ENCODE results near the gene ITPK1.

GRCh38 chr14:93094121-93094918 is 21.4 kb downstream of the ITPK1 start:
- TF ChIP-seq CTCF (conservative IDR thresholded peaks at IDR 0.05; ENCODE audit: low read length), result no peak
- no peak for TF ChIP-seq EZH2phosphoT487 (IDR thresholded peaks at IDR 0.05; ENCODE audit: borderline replicate concordance, low read depth, low read length)

Measured in OCI-LY7 (cell line).